GM21528 (cell line): ENCODE data around the gene DNM1.

Source experiments
- ATAC-seq: cut with Tn5 transposase; IDR thresholded peaks from one replicate; pipeline ENCODE4 v1.9.1; 2021; ENCODE audit warnings: mild to moderate bottlenecking, moderate library complexity; ENCODE audit not compliant: unreplicated experiment, low FRiP score

Gene DNM1

GRCh38 chr9:128247226-128247803 is 44.1 kb downstream of the DNM1 start:
- ATAC-seq = no peak

- no peak for ATAC-seq
These were observed 46.4 kb downstream of the DNM1 start for GRCh38 chr9:128249558-128249907.

GRCh38 chr9:128249908-128250838 is 47.0 kb downstream of the DNM1 start:
- ATAC-seq = peak; percentile 80

- no peak for ATAC-seq
These were observed 47.9 kb downstream of the DNM1 start for GRCh38 chr9:128250839-128251731.

- ATAC-seq = no peak
These were observed 48.5 kb downstream of the DNM1 start for GRCh38 chr9:128251732-128252100.

- ATAC-seq = no peak
These were observed 49.3 kb downstream of the DNM1 start for GRCh38 chr9:128252317-128253139.

GRCh38 chr9:128253140-128253990 is 50.2 kb downstream of the DNM1 start:
- ATAC-seq = no peak

GRCh38 chr9:128253991-128254346 is 50.8 kb downstream of the DNM1 start:
- no peak for ATAC-seq

- ATAC-seq = no peak
These were observed 51.2 kb downstream of the DNM1 start for GRCh38 chr9:128254362-128254761.

GRCh38 chr9:128254855-128255759 is 51.9 kb downstream of the DNM1 start:
- no peak for ATAC-seq

- no peak for ATAC-seq
These were observed 54.1 kb downstream of the DNM1 start for GRCh38 chr9:128257086-128257825.

GRCh38 chr9:128257907-128258306 is 54.7 kb downstream of the DNM1 start:
- no peak for ATAC-seq

GRCh38 chr9:128258326-128258725 is 55.1 kb downstream of the DNM1 start:
- ATAC-seq = no peak

GRCh38 chr9:128259156-128259555 is 56.0 kb downstream of the DNM1 start:
- ATAC-seq = no peak

- no peak for ATAC-seq
These were observed 57.2 kb downstream of the DNM1 start for GRCh38 chr9:128260340-128260739.

GRCh38 chr9:128262687-128263086 is 59.5 kb downstream of the DNM1 start:
- no peak for ATAC-seq

GRCh38 chr9:128265348-128265847 is 62.2 kb downstream of the DNM1 start:
- ATAC-seq = no peak
